Stimulated activated CD4-positive, alpha-beta T cell treated with anti-CD3 and anti-CD28 coated beads, TNF-alpha, amount 100 ng/mL, for 24 hours (primary cell): ENCODE measurements around the gene TMEM41B.
"Not testable (repeated sequence)": the region's sequence is repeated elsewhere in the genome, so short reads cannot be mapped to it uniquely, and the experiment has no call there.

Experiments
- DNase-seq, 3 experiments: peaks; one replicate each; pipeline ENCODE4 v3.0.0-alpha.2; 2020; ENCODE audit warnings: low read depth in 3 of 3

The TMEM41B gene

DNA sequence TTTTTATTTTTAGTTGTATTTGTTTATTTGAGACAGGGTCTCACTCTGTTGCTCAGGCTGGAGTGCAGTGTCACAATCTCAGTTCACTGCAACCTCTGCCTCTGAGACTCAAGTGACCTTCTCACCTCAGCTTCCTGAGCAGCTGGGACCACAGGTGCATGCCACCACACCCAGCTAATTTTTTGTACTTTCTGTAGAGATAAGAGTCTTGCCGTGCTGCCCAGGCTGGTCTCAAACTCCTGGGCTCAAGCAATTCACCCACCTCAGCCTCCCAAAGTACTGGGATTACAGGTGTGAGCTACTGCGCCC lies 53.6 kb downstream of the TMEM41B start:
- DNase-seq = not testable (repeated sequence)

DNA sequence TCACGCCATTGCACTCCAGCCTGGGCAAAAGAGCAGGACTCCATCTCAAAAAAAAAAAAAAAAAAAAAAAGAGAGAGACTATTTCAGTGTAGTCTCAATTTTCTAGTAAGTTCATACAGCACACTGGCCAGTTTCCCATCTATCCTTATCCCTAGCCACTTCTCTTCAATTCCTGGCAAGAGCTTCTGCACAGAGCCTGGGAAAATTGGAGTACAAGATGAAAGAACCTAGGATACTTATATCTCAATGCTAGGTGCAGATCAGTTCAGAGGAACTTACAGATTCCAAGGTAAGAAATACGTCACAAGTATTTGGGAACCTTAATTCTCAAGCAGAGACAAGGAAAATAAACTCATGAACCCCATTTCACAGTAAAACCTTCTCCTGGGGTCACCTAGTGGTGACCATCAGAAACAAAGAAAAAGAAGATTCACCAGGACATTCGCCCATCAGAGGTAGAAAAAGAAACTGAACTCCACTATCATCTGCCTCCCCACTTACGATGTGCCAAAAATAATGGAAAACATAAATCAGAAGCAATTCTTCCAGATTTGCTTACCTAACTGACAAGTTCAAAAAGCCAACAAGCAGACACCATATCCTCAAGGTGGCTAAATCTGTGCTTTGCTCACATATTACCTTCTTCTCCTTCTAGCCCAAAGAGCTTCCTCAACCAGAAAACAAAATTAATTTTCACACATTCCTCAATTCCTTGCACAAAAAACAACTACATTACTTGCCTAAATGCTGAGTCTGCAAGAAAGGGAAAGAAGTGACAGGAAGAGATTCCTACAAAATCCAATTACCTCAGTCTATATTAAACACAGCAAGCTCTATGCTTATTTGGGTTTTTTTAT lies 54.2 kb downstream of the TMEM41B start:
- DNase-seq = no peak

DNA sequence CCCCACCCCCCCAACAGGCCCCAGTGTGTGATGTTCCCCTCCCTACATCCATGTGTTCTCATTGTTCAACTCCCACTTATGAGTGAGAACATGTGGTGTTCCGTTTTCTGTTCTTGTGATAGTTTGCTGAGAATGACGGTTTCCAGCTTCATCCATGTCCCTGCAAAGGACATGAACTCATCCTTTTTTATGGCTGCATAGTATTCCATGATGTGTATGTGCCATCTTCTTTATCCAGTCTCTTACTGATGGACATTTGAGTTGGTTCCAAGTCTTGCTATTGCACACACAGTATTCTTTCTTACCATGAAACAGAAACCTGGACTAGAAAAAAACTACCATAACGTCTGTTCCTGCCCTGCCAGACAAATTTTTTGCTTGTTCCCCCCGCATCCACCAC lies 56.1 kb downstream of the TMEM41B start:
- not testable (repeated sequence) for DNase-seq

DNA sequence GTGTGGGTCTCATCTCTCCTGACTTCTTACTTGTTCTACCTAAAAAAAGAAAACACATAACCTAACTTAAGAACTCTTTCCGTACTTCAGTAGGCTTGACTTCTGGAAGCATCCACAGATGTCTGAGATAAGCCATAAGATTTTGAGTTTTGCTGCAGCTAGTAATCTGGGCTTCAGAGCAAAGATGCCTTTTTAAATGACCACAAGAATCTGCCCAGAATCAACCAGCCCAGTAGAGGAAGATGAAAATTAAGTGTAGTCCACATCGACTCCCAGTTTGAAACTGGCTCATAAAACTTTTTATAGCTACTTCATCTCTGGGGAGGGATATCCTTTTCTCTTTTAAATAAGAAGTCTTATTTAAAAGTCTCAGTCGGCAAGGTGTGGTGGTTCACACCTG lies 60.0 kb downstream of the TMEM41B start:
- no peak for DNase-seq

DNA sequence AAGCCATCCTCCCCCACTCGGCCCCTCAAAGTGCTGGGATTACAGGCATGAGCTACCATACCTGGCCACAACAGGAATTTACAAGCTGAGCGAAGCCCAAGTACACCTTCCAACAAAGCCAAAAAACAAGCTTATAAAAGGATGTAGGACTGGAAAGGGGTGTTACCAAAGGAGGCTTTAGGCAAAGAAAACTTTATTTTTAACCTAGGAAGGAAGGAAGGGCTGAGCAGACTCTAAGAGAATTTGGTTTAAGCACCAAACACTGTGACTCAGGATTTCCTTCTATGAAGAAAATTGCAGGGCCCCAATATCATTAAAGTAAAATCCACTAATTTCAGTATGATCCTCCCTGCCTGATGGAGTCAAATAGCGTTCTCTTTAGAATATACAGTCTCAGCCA lies 61.3 kb downstream of the TMEM41B start:
- DNase-seq = no peak

DNA sequence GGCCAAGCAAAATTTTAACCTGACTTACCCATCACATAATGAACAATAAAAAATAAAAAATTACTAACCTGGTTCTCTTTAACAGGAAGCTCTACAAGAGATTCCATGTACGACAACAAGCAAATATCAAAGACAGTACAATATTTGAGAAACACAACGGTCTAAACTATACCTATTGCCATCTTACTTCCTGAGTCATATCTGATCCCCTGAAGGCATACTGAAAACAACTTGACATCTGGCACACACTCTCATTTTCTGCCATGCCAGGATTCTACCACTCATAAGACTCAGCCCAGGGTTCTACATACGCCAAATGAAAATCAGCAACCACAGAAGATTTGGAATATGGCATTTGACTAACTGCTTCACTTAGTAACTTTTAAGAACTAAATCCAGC lies 63.1 kb downstream of the TMEM41B start:
- no peak for DNase-seq

DNA sequence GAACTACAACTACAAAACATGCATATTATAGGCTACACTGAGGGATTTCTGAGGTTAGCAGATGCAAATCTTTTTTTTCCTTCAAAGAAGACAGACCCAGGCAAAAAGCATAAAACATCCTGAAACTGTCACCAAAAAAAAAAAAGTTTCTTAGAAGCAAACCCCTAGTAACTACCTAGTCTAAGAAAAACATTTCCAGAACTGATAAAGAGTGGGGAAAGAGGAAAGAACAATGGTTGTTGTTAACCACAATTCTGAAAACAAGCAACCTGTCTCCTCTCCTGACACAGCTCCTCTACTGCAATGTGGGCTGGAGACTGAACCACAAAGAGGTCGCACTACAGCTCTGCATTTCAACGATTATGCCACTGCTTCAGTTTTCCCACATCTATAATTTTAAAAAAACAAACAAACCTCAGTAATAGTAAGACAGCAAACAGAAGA lies 64.2 kb downstream of the TMEM41B start:
- no peak for DNase-seq

DNA sequence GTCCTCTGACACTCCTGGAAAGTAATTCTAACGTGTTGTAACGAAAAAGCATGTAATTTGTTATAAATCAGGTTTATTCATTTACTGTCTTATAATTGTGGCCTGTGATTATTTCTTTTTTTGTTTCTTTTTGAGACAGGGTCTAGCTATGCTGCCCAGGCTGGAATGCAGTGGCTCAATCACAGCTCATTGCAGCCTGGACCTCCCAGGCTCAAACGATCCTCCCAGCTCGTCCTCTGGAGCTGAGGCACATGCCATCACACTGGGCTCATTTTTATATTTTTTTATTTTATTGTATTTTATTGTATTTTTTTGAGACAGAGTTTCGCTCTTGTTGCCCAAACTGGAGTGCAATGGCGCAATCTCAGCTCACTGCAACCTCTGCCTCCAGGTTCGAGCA lies 65.1 kb downstream of the TMEM41B start:
- DNase-seq = no peak

DNA sequence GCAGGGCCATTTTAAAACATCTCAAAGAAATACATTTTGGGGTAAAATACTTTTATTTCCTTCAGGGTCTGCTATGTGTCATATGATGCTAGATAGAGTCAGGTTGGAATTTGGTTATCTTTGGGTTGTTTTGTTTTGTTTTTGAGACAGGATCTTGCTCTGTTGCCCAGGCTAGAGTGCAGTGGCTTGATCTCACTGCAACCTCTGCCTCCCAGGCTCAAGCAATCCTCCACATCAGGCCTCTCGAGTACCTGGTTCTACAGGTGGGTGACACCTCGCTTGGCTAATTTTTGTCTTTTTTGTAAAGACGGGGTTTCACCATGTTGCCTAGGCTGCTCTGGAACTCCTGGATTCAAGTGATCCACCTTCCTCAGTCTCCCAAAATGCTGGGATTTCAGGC lies 66.5 kb downstream of the TMEM41B start:
- no peak for DNase-seq

DNA sequence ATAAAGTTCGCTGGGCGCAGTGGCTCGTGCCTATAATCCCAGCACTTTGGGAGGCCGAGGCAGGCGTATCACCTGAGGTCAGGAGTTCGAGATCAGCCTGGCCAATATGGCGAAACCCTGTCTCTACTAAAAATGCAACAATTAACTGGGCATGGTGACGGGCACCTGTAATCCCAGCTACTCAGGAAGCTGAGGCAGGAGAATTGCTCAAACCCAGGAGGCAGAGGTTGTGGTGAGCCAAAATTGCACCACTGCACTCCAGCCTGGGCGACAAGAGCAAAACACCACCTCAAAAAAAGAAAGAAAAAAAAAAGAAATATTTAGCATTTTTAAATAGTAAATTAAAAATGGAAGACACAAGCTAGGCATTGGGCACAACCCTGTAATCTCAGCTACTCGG lies 78.2 kb downstream of the TMEM41B start:
- not testable (repeated sequence) for DNase-seq

DNA sequence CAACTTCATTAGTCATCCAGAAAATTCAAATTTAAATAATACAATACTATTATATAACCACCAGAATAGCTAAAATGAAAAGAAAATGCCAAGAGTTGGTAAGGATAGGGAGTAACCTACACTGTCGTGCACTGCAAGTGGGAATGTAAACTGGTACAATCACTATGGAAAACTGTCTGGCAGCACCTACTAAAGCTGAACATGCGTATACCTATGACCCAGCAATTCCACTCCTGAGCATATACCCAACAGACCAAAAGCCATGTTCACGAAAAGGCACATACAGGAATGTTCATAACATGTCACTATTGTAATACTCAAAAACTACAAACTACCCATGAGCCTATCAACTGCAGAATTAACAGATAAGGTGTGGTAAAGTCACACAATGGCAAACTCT lies 81.9 kb downstream of the TMEM41B start:
- DNase-seq = no peak

DNA sequence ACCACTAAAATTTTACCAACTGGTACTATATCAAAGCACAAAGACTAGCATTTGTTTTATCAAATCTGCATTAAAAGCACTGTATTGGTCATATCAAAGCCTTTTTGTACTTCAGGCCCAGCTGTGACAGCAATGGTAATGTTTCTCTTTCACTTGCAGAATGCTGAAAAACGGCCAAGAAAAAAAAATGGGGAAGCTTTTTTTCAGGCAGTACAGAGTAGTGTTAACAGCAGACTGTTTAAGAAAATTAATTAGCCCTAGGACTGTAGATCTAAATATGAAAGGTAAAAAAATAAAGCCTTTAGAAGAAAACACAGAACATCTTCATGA lies 82.6 kb downstream of the TMEM41B start:
- DNase-seq = no peak
